ENCODE results near the gene BCAS1. TPM values are rescaled to one million over a fixed set of nuclear protein-coding genes. Genes with fewer than 3 reads are reported as not detected.

BCAS1 gene
- total and polyA plus RNA-seq, 2 donors (not counting 3 experiments of a cell fraction or from before 2014, with no cell fraction given), result not detected

- ChIA-PET POLR2A (no interaction called here), CTCF (interaction anchor here (1.5 kb wide), 1 partner anchor 12 kb away, joined by 4 read pairs; no protein-coding TSS in a partner anchor)
- H3K27me3 ChIP-seq (ENCODE audit: control insufficient read depth in 2 of 2, insufficient read depth in 2 of 2, low read length in 2 of 2), result no peaks in the 10 kb centered on the region
- no peaks in the 10 kb centered on the region for H3K36me3 ChIP-seq (ENCODE audit: control insufficient read depth in 2 of 2, extremely low read depth in 1 of 2, insufficient read depth in 2 of 2, low read length in 2 of 2)
- no peak overlapping the region for H3K4me3 ChIP-seq (replicated peaks in 1 of 3; ENCODE audit: insufficient read depth in 1 of 3, low read depth in 1 of 3, low read length in 3 of 3)
- intact Hi-C loops (cut with micrococcal nuclease) (no loop called here), dilution Hi-C loops (cut with MboI; ENCODE audit: extremely low pct_ligation_motif_present, low sequenced_read_pairs) (no loop called here)
- no peak overlapping the region for H3K4me2 ChIP-seq (ENCODE audit: insufficient read depth, low read length)
- no peak overlapping the region for H3K27ac ChIP-seq (ENCODE audit: insufficient read depth, low read depth, low read length)
- no peaks in the 10 kb centered on the region for H4K20me1 ChIP-seq (replicated peaks; ENCODE audit: control insufficient read depth, extremely low read depth, insufficient read depth, low read length)
- no peak for DNase-seq (ENCODE audit: low read depth, low spot score)
- no peak overlapping the region for H3K9ac ChIP-seq (replicated peaks; ENCODE audit: extremely low read depth, insufficient read depth, low read length)
- no peaks in the 10 kb centered on the region for H3K79me2 ChIP-seq (ENCODE audit: control insufficient read depth, insufficient read depth, low read length)
- no TSS peak for BruUV-seq (replicated peaks)
- H3K4me1 ChIP-seq (ENCODE audit: control insufficient read depth, extremely low read depth, insufficient read depth, low read length), result peaks cover 4% of the 10 kb centered on the region
- TF ChIP-seq GATA2 (IDR thresholded peaks at IDR 0.05; ENCODE audit: insufficient read depth, insufficient read length, low read depth, low read length), result no peak
- no peak for TF ChIP-seq JUN (IDR thresholded peaks at IDR 0.05; ENCODE audit: borderline replicate concordance, insufficient read depth, insufficient read length, low read depth)
- no peak for TF ChIP-seq MYC (IDR thresholded peaks at IDR 0.05; ENCODE audit: low read depth, low read length)
- TF ChIP-seq EZH2 (IDR thresholded peaks at IDR 0.05; ENCODE audit: borderline replicate concordance, low read depth, low read length, severe bottlenecking), result no peak
- no peak for TF ChIP-seq CTCF (IDR thresholded peaks at IDR 0.05; ENCODE audit: extremely low read depth in 1 of 2, insufficient read depth in 1 of 2, low read depth in 1 of 2, low read length in 2 of 2)
- no peak for TF ChIP-seq MAX (IDR thresholded peaks at IDR 0.05; ENCODE audit: insufficient read depth, insufficient read length)
- no peak for TF ChIP-seq POLR2AphosphoS5 (IDR thresholded peaks at IDR 0.05; ENCODE audit: insufficient read depth, low read depth, low read length)
- no peak for TF ChIP-seq FOS (IDR thresholded peaks at IDR 0.05; ENCODE audit: borderline replicate concordance, insufficient read depth, low read length)
- no peak for TF ChIP-seq POLR2A (IDR thresholded peaks at IDR 0.05; ENCODE audit: low read depth, low read length)
- H2AFZ ChIP-seq (ENCODE audit: low read depth, low read length), result no peak overlapping the region
- no peaks in the 10 kb centered on the region for H3K9me3 ChIP-seq (replicated peaks; ENCODE audit: control insufficient read depth, insufficient read depth, low read length)
- no peaks in the 10 kb centered on the region for H3K9me1 ChIP-seq (replicated peaks; ENCODE audit: control insufficient read depth, extremely low read depth, insufficient read depth, low read length)
- no peak for FAIRE-seq
Observed at GRCh38 chr20:54074511-54074910, 4.1 kb upstream of the BCAS1 start.
